Endothelial cell (in vitro differentiated cells): ENCODE data around the gene GPR137B. TPM values are rescaled to one million over a fixed set of nuclear protein-coding genes. Genes with fewer than 3 reads are reported as not detected.

Source experiments
- DNase-seq: peaks from one replicate; pipeline ENCODE4 v3.0.0; 2021; ENCODE audit warnings: low spot score
- H3K27ac Mint-ChIP-seq: one replicate; pipeline ENCODE4 v1.8.0; 2021; ENCODE audit warnings: mixed read lengths, inconsistent platforms; ENCODE audit not compliant: unreplicated experiment
- H3K27me3 Mint-ChIP-seq: one replicate; pipeline ENCODE4 v1.8.0; 2021; ENCODE audit warnings: mild to moderate bottlenecking, moderate library complexity, mixed read lengths, inconsistent platforms; ENCODE audit not compliant: unreplicated experiment
- H3K36me3 Mint-ChIP-seq: one replicate; pipeline ENCODE4 v1.8.0; 2021; ENCODE audit warnings: mild to moderate bottlenecking, low read depth, mixed read lengths, inconsistent platforms; ENCODE audit not compliant: unreplicated experiment
- H3K4me1 Mint-ChIP-seq: one replicate; pipeline ENCODE4 v1.8.0; 2021; ENCODE audit warnings: mild to moderate bottlenecking, mixed read lengths, inconsistent platforms; ENCODE audit not compliant: unreplicated experiment
- H3K4me3 Mint-ChIP-seq: one replicate; pipeline ENCODE4 v1.8.0; 2021; ENCODE audit warnings: mild to moderate bottlenecking, mixed read lengths, inconsistent platforms; ENCODE audit not compliant: unreplicated experiment
- H3K9me3 Mint-ChIP-seq: one replicate; pipeline ENCODE4 v1.8.0; 2021; ENCODE audit warnings: mixed read lengths, inconsistent platforms; ENCODE audit not compliant: unreplicated experiment
- total RNA-seq: library from RNA; stranded (reverse); fragmentation: NEBNext Ultra II Directional; extraction: Animal tissue kit (Norgen Biotek cat#: 25700); gene quantifications from one replicate; pipeline ENCODE4 v1.2.1, GENCODE V29; 2021; ENCODE audit not compliant: unreplicated experiment
- TF ChIP-seq, protein P1 (sequence below): fragments of 200-600 bp; sonication (generic); IDR thresholded peaks from one replicate; pipeline ENCODE4 v1.5.0; 2021; ENCODE audit warnings: antibody characterized with exemption; ENCODE audit not compliant: unreplicated experiment

The GPR137B gene
- total RNA-seq, 1 donor from 2014 or later, result 18.2 TPM

DNA sequence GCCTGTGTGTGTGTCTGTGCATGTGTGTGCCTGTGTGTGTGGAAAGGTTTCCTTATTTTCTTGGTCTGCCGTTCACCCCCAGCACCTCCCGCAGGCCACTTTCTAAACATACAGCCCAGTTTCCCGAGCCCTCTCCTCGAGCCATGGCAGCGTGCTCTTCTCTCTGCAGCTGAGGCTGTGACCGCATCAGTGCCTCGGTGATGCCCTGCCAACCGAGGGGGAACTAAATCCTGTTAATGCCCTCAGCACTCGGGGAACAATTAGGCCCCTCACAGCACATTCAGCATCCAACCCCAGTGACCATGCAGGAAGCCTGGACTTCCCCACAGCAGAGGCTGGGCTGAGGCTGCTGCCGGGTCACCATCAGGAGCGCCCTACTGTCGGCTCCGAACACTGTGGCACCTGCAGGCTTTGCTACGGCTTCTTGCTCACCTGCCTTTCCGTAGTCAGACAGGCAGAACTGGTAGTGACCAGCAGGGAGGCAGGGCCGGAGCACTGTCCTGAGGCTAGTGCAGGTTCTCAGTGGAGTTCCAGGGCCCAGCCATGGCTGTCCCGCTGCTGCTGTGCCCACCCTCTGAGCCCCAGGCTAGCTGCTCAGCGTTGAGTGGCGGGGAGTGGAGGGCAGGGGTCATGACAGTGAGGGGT is 8.1 kb downstream of the GPR137B start:
- Mint-ChIP-seq H3K4me3 (peak overlapping the region; percentile 47), H3K4me1 (peaks cover 17% of the 10 kb centered on the region), H3K36me3 (peaks cover 24% of the 10 kb centered on the region), H3K27ac (no peak overlapping the region), H3K27me3 (peaks cover 15% of the 10 kb centered on the region), H3K9me3 (no peaks in the 10 kb centered on the region)
- TF ChIP-seq, protein P1, sequence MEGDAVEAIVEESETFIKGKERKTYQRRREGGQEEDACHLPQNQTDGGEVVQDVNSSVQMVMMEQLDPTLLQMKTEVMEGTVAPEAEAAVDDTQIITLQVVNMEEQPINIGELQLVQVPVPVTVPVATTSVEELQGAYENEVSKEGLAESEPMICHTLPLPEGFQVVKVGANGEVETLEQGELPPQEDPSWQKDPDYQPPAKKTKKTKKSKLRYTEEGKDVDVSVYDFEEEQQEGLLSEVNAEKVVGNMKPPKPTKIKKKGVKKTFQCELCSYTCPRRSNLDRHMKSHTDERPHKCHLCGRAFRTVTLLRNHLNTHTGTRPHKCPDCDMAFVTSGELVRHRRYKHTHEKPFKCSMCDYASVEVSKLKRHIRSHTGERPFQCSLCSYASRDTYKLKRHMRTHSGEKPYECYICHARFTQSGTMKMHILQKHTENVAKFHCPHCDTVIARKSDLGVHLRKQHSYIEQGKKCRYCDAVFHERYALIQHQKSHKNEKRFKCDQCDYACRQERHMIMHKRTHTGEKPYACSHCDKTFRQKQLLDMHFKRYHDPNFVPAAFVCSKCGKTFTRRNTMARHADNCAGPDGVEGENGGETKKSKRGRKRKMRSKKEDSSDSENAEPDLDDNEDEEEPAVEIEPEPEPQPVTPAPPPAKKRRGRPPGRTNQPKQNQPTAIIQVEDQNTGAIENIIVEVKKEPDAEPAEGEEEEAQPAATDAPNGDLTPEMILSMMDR, result no peak
- DNase-seq, result no peak

DNA sequence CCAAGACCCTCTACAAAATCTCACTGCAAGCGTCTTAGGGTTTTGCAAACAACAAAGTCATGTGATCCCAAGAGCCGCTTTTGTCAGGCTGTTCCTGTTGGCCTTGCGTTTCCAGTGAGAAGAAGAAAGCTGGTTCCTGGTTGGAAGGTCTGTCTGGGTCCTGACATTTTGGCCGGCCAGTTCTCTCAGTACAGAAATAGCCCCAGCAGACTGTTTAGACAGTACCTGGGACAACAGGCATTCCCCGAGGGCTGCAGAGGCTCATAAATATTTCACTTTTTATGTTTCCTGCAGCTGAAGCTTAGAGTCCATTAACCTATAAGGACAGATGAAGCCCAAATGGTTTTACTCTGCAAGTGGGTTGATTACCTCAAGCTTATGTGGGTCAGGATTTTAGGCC is 8.6 kb downstream of the GPR137B start:
- DNase-seq, result no peak
- Mint-ChIP-seq H3K9me3 (no peaks in the 10 kb centered on the region), H3K4me1 (peaks cover 21% of the 10 kb centered on the region), H3K27me3 (peaks cover 15% of the 10 kb centered on the region), H3K36me3 (peaks cover 28% of the 10 kb centered on the region), H3K4me3 (no peak overlapping the region), H3K27ac (no peak overlapping the region)
- TF ChIP-seq, protein P1, result no peak

DNA sequence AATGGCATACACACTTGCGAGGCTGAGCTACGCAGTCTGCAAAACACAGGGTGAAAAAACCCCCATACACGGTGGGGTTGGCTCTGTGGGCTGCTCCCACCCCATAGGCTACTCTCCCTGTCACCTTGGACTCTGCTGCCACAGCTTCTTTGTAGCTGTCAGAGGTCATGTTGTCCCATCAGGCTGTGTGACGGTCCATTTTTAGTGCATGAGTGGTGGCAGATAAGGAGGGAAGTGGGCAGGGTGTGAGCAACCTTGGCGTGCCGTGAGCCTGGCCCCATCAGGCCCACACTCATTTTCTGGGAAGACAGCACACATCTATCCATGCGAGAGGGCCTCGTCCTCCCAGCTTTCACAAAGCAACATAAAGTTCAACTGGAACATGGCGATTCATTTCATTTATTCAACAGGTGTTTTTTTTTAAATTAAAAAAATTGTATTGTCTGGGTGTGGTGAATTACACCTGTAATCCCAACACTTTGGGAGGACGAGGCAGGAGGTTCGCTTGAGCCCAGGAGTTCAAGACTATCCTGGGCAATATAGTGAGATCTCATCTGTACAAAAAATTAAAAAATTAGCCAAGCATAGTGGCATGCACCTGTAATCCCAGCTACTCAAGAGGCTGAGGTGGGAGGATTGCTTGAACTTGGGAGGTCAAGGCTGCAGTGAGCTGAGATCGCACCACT is 9.5 kb downstream of the GPR137B start:
- H3K9me3 Mint-ChIP-seq, result no peaks in the 10 kb centered on the region
- H3K27me3 Mint-ChIP-seq, result peaks cover 10% of the 10 kb centered on the region
- no peak overlapping the region for H3K27ac Mint-ChIP-seq
- peaks cover 23% of the 10 kb centered on the region for H3K36me3 Mint-ChIP-seq
- TF ChIP-seq, protein P1, result no peak
- no peak overlapping the region for H3K4me3 Mint-ChIP-seq
- DNase-seq, result no peak
- H3K4me1 Mint-ChIP-seq, result peaks cover 21% of the 10 kb centered on the region

DNA sequence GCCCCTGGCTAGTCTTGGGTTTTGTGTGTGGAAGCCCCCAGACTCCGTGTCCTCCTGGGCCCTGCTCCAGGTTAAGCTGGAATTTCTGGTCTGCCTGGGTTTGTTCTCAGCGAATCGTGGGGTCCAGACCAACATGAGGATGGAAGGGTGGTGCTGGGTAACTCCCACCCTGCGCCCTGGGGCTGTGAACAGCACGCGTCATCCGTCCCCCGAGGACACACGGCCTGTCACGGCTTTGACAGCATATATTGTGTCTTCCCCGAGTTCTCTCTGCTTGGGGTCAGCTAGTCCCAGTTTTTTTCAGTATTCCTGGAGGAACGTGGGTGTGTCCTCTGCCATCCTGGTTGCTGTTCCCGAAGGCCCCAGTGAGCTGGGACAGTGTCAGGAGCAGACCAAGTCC is 11.8 kb downstream of the GPR137B start:
- Mint-ChIP-seq H3K27ac (no peak overlapping the region), H3K9me3 (no peaks in the 10 kb centered on the region)
- no peak for DNase-seq

More for the DNA sequence above, 11.8 kb downstream of the GPR137B start:
- Mint-ChIP-seq H3K4me3 (no peak overlapping the region), H3K36me3 (peaks cover 22% of the 10 kb centered on the region), H3K27me3 (peaks cover 9% of the 10 kb centered on the region), H3K4me1 (peaks cover 18% of the 10 kb centered on the region)
- TF ChIP-seq, protein P1, result no peak
